ENCODE measurements around the gene GPR152. TPM values are rescaled to one million over a fixed set of nuclear protein-coding genes. Genes with fewer than 3 reads are reported as not detected.
A peak's percentile ranks its signal among the peaks of the same experiment; 100 is the strongest.
"Not testable (repeated sequence)": the region's sequence is repeated elsewhere in the genome, so short reads cannot be mapped to it uniquely, and the experiment has no call there.

GPR152 gene
- polyA plus RNA-seq, 1 donor from 2014 or later: 1.8 TPM

GRCh38 chr11:67477344-67478050 lies 25.0 kb upstream of the GPR152 start:
- not testable (repeated sequence) for H3K36me3 Mint-ChIP-seq, H3K27ac Mint-ChIP-seq, H3K9me3 Mint-ChIP-seq, H3K27me3 Mint-ChIP-seq, H3K4me1 Mint-ChIP-seq, H3K4me3 Mint-ChIP-seq

- not testable (repeated sequence) for H3K4me3 Mint-ChIP-seq, H3K9me3 Mint-ChIP-seq, H3K36me3 Mint-ChIP-seq, H3K4me1 Mint-ChIP-seq, H3K27me3 Mint-ChIP-seq, H3K27ac Mint-ChIP-seq
Measured at GRCh38 chr11:67476692-67477091, 24.2 kb upstream of the GPR152 start.

GRCh38 chr11:67472882-67473281 lies 20.4 kb upstream of the GPR152 start:
- Mint-ChIP-seq H3K36me3 (no peaks in the 10 kb centered on the region), H3K27me3 (no peaks in the 10 kb centered on the region), H3K9me3 (no peaks in the 10 kb centered on the region), H3K4me1 (peaks cover 0 to 11% (median 4%) of the 10 kb centered on the region in 3 donors), H3K27ac (peak overlapping the region in 1 of 3 donors; percentile 58), H3K4me3 (peak overlapping the region in 2 of 4 donors; percentile 7 to 68)

GRCh38 chr11:67470337-67471002 lies 17.9 kb upstream of the GPR152 start:
- Mint-ChIP-seq H3K4me3 (peak overlapping the region in 3 of 4 donors; percentile 38 to 85 (median 83)), H3K36me3 (no peaks in the 10 kb centered on the region), H3K4me1 (peaks cover under 1 to 16% (median 8%) of the 10 kb centered on the region in 3 donors), H3K9me3 (no peaks in the 10 kb centered on the region), H3K27me3 (no peaks in the 10 kb centered on the region), H3K27ac (peak overlapping the region in 1 of 3 donors; percentile 56)

GRCh38 chr11:67469508-67469811 lies 16.9 kb upstream of the GPR152 start:
- Mint-ChIP-seq H3K27me3 (no peaks in the 10 kb centered on the region), H3K9me3 (no peaks in the 10 kb centered on the region), H3K36me3 (no peaks in the 10 kb centered on the region), H3K4me3 (peak overlapping the region; percentile 82 to 96 (median 84)), H3K4me1 (peaks cover 9 to 20% (median 15%) of the 10 kb centered on the region in 3 donors), H3K27ac (peak overlapping the region in 2 of 3 donors; percentile 56 to 93)

- no peaks in the 10 kb centered on the region for H3K27me3 Mint-ChIP-seq
- H3K27ac Mint-ChIP-seq: peak within 1 kb of the TSS; percentile 53 to 93 (median 89)
- no peaks in the 10 kb centered on the region for H3K36me3 Mint-ChIP-seq
- H3K4me3 Mint-ChIP-seq: peak within 1 kb of the TSS; percentile 83 to 98 (median 93)
- peaks cover 12 to 22% (median 19%) of the 10 kb centered on the region in 3 donors for H3K4me1 Mint-ChIP-seq
- H3K9me3 Mint-ChIP-seq: no peaks in the 10 kb centered on the region
Measured at GRCh38 chr11:67468759-67469507, 16.4 kb upstream of the GPR152 start, which contains the start of gene TMEM134. Gene TMEM134 (minus strand): TSS chr11:67469251. CDS start chr11:67469192, 59 bp downstream.

GRCh38 chr11:67468456-67468758 lies 15.9 kb upstream of the GPR152 start:
- H3K9me3 Mint-ChIP-seq: no peaks in the 10 kb centered on the region
- H3K27ac Mint-ChIP-seq: peak overlapping the region; percentile 53 to 89 (median 56)
- peak overlapping the region; percentile 83 to 98 (median 93) for H3K4me3 Mint-ChIP-seq
- peaks cover 12 to 24% (median 19%) of the 10 kb centered on the region in 3 donors for H3K4me1 Mint-ChIP-seq
- H3K36me3 Mint-ChIP-seq: no peaks in the 10 kb centered on the region
- no peaks in the 10 kb centered on the region for H3K27me3 Mint-ChIP-seq

GRCh38 chr11:67468056-67468455 lies 15.5 kb upstream of the GPR152 start:
- Mint-ChIP-seq H3K4me3 (peak overlapping the region; percentile 83 to 98 (median 93)), H3K27me3 (no peaks in the 10 kb centered on the region), H3K27ac (peak overlapping the region; percentile 56 to 91 (median 89)), H3K36me3 (no peaks in the 10 kb centered on the region), H3K4me1 (peaks cover 12 to 26% (median 19%) of the 10 kb centered on the region in 3 donors), H3K9me3 (no peaks in the 10 kb centered on the region)

GRCh38 chr11:67466962-67467771 lies 14.6 kb upstream of the GPR152 start:
- Mint-ChIP-seq H3K27me3 (no peaks in the 10 kb centered on the region), H3K4me3 (peak overlapping the region; percentile 83 to 98 (median 93)), H3K4me1 (peaks cover 12 to 28% (median 21%) of the 10 kb centered on the region in 3 donors), H3K27ac (peak overlapping the region in 2 of 3 donors; percentile 89 to 91), H3K9me3 (no peaks in the 10 kb centered on the region), H3K36me3 (no peaks in the 10 kb centered on the region)

- no peaks in the 10 kb centered on the region for H3K9me3 Mint-ChIP-seq
- peak overlapping the region in 3 of 4 donors; percentile 25 to 83 (median 70) for H3K4me3 Mint-ChIP-seq
- no peaks in the 10 kb centered on the region for H3K27me3 Mint-ChIP-seq
- peaks cover 12 to 28% (median 21%) of the 10 kb centered on the region in 3 donors for H3K4me1 Mint-ChIP-seq
- peak overlapping the region in 2 of 3 donors; percentile 73 to 89 for H3K27ac Mint-ChIP-seq
- H3K36me3 Mint-ChIP-seq: no peaks in the 10 kb centered on the region
Measured at GRCh38 chr11:67466367-67466766, 13.8 kb upstream of the GPR152 start.

GRCh38 chr11:67465530-67465929 lies 13.0 kb upstream of the GPR152 start:
- not testable (repeated sequence) for H3K27me3 Mint-ChIP-seq, H3K9me3 Mint-ChIP-seq, H3K36me3 Mint-ChIP-seq
- H3K4me1 Mint-ChIP-seq: peaks cover 12 to 25% (median 21%) of the 10 kb centered on the region in 3 donors
- peak overlapping the region; percentile 86 to 96 (median 93) for H3K4me3 Mint-ChIP-seq
- peak overlapping the region; percentile 89 to 96 (median 91) for H3K27ac Mint-ChIP-seq

GRCh38 chr11:67465189-67465510 lies 12.6 kb upstream of the GPR152 start:
- no peaks in the 10 kb centered on the region for H3K9me3 Mint-ChIP-seq
- H3K4me1 Mint-ChIP-seq: peaks cover 12 to 24% (median 23%) of the 10 kb centered on the region in 3 donors
- no peaks in the 10 kb centered on the region for H3K36me3 Mint-ChIP-seq
- peak overlapping the region; percentile 86 to 96 (median 93) for H3K4me3 Mint-ChIP-seq
- no peaks in the 10 kb centered on the region for H3K27me3 Mint-ChIP-seq
- peak overlapping the region; percentile 89 to 96 (median 91) for H3K27ac Mint-ChIP-seq

GRCh38 chr11:67464411-67465188 lies 12.1 kb upstream of the GPR152 start:
- Mint-ChIP-seq H3K36me3 (no peaks in the 10 kb centered on the region), H3K27me3 (no peaks in the 10 kb centered on the region), H3K4me1 (peaks cover 17 to 29% (median 28%) of the 10 kb centered on the region in 3 donors), H3K9me3 (no peaks in the 10 kb centered on the region), H3K27ac (peak overlapping the region; percentile 89 to 96 (median 96)), H3K4me3 (peak overlapping the region; percentile 86 to 96 (median 93))

Data from IgD-negative memory B cell (primary cell).